MCF 10A (cell line): ENCODE data around the gene HOOK2. TPM values are rescaled to one million over a fixed set of nuclear protein-coding genes. Genes with fewer than 3 reads are reported as not detected.

ENCODE experiments used
- BruUV-seq: library from RNA; stranded (reverse); fragments of 400-500 nt; replicated peaks from 2 replicates; lab custom pipeline; 2021; lab: Mats Ljungman, UMichigan
- CTCF ChIA-PET: fragments of 300-600 bp; sonication (Branson Sonifier 250); formaldehyde crosslinking; extraction: SDS; loops from one replicate; lab custom pipeline; 2021; ENCODE audit warnings: antibody characterized with exemption, inconsistent platforms; lab: Yijun Ruan, JAX
- POLR2A ChIA-PET: fragments of 300-600, 350-650 bp; sonication (Branson Sonifier 250); formaldehyde crosslinking; extraction: SDS; loops from one replicate; lab custom pipeline; 2020; ENCODE audit warnings: antibody characterized with exemption, inconsistent platforms; lab: Yijun Ruan, JAX
- DNase-seq: peaks from one replicate; pipeline ENCODE4 v3.0.0-alpha.2; 2018; ENCODE audit not compliant: unreplicated experiment
- H3K27ac Mint-ChIP-seq: one replicate; pipeline ENCODE4 v1.8.0; 2022; ENCODE audit warnings: mild to moderate bottlenecking, low read depth, mixed read lengths; ENCODE audit not compliant: unreplicated experiment
- H3K27me3 Mint-ChIP-seq: one replicate; pipeline ENCODE4 v1.8.0; 2022; ENCODE audit warnings: mixed read lengths; ENCODE audit not compliant: insufficient read depth, unreplicated experiment
- H3K36me3 Mint-ChIP-seq: one replicate; pipeline ENCODE4 v1.8.0; 2022; ENCODE audit warnings: mild to moderate bottlenecking, moderate library complexity, mixed read lengths; ENCODE audit not compliant: insufficient read depth, unreplicated experiment
- H3K4me1 Mint-ChIP-seq: one replicate; pipeline ENCODE4 v1.8.0; 2022; ENCODE audit warnings: mixed read lengths; ENCODE audit not compliant: insufficient read depth, unreplicated experiment
- H3K4me3 Mint-ChIP-seq: one replicate; pipeline ENCODE4 v1.8.0; 2022; ENCODE audit warnings: mild to moderate bottlenecking, moderate library complexity, mixed read lengths; ENCODE audit not compliant: unreplicated experiment
- H3K9me3 Mint-ChIP-seq: one replicate; pipeline ENCODE4 v1.8.0; 2022; ENCODE audit warnings: mixed read lengths; ENCODE audit not compliant: unreplicated experiment
- CTCF ChIP-seq: fragments of 200-600 bp; IDR thresholded peaks from one replicate; pipeline ENCODE4 v1.8.0; 2022; ENCODE audit warnings: antibody characterized with exemption, mild to moderate bottlenecking; ENCODE audit not compliant: unreplicated experiment
- intact Hi-C: fragments of 100-400 bp; cut with micrococcal nuclease; formaldehyde crosslinking; loops from 2 replicates; pipeline ENCODE4 v1.14.1; 2022
- total RNA-seq: library from RNA; stranded (reverse); gene quantifications from 2 replicates; pipeline ENCODE4 v1.2.3, GENCODE V29; 2022

HOOK2 gene
- total RNA-seq, 1 experiment from 2014 or later: 31.6 TPM

GRCh38 chr19:12787458-12787857, 12.1 kb upstream of the HOOK2 start:
- Mint-ChIP-seq H3K27me3 (no peaks in the 10 kb centered on the region), H3K9me3 (no peaks in the 10 kb centered on the region), H3K36me3 (peaks cover 22% of the 10 kb centered on the region), H3K27ac (no peak overlapping the region), H3K4me3 (no peak overlapping the region), H3K4me1 (peaks cover 24% of the 10 kb centered on the region)
- DNase-seq: no peak
- ChIA-PET POLR2A (interaction anchor here (1.6 to 5.0 kb wide), 5 partner anchors 11 to 64 kb away, joined by 5 to 132 read pairs (median 11); partner anchors contain the start of genes HOOK2, PRDX2, RNASEH2A and THSD8), CTCF (interaction anchor here (0.8 to 3.3 kb wide), 4 partner anchors 10 to 178 kb away, joined by 3 to 41 read pairs (median 4); no protein-coding TSS in a partner anchor)
- intact Hi-C loops: no loop called here
- TF ChIP-seq CTCF: no peak
- BruUV-seq: no TSS peak

DNA sequence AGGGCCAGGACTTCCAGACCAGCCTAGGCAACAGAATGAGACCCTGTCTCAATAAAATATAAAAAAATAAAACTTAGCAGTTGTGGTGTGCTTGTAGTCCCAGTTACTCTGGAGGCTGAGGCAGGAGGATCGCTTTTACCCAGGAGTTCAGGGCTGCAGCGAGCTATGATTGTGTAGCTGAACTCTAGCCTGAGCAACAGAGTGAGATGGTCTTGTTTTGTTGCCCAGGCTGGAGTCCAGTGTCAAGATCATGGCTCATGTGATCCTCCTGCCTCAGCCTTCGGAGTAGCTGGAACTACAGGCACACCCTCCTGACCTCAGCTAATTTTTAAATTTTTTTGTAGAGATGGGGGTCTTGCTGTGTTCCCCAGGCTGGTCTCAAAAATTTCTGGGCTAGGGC, 11.6 kb upstream of the HOOK2 start:
- intact Hi-C loops: no loop called here
- Mint-ChIP-seq H3K9me3 (no peaks in the 10 kb centered on the region), H3K36me3 (peaks cover 17% of the 10 kb centered on the region), H3K4me1 (peaks cover 24% of the 10 kb centered on the region), H3K4me3 (no peak overlapping the region), H3K27me3 (no peaks in the 10 kb centered on the region), H3K27ac (no peak overlapping the region)
- TF ChIP-seq CTCF: no peak
- BruUV-seq: no TSS peak
- ChIA-PET POLR2A (interaction anchor here (0.6 to 5.0 kb wide), 4 partner anchors 10 to 159 kb away, joined by 3 to 132 read pairs (median 4); partner anchors contain the start of gene HOOK2), CTCF (interaction anchor here (0.8 to 3.3 kb wide), 2 partner anchors 9 to 24 kb away, joined by 3 to 41 read pairs; no protein-coding TSS in a partner anchor)
- no peak for DNase-seq

DNA sequence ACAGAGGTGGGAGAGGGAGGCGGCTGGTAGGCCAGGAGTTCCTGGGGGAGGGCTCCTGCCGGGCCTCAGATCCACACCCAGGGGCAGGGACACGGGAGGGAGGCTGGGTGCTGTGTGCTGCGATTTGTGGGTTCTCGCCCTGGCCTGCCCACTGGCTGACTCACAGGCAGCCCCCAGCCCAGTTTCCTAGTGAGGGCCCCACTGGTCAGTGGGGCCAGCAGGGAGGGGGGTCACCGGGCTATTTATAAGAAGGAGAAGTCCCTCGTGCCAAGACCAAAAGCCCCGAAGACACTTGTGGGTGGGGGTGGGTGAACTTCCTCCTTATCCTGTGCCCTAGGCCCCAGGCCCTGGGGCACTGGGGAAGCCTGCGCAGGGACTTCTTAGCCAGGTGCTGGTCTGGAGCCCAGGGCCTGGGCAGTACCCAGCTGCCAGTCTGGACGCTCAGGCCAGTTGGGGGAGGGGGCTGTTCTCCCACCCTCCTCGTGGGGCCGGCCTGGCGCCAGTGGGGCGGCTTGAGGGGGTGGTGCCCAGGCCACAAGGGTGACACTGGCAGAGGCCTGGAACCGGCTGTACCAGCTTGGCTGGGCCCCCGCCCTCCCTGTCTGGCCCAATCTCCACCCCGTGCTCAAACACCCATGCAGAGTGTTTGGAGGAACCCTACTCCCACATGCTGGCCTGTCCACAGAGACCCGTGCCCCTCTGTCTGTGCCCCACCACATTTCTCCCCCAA, 11.0 kb upstream of the HOOK2 start:
- peaks cover 11% of the 10 kb centered on the region for H3K36me3 Mint-ChIP-seq
- TF ChIP-seq CTCF: no peak
- no peak overlapping the region for H3K27ac Mint-ChIP-seq
- CTCF ChIA-PET: interaction anchor here (0.7 to 3.3 kb wide), 6 partner anchors 8 to 62 kb away, joined by 3 to 41 read pairs (median 4); no protein-coding TSS in a partner anchor
- H3K27me3 Mint-ChIP-seq: no peaks in the 10 kb centered on the region
- intact Hi-C loops: no loop called here
- POLR2A ChIA-PET: interaction anchor here (0.6 to 5.0 kb wide), 5 partner anchors 9 to 160 kb away, joined by 3 to 132 read pairs (median 3); partner anchors contain the start of gene HOOK2
- peaks cover 24% of the 10 kb centered on the region for H3K4me1 Mint-ChIP-seq
- H3K9me3 Mint-ChIP-seq: no peaks in the 10 kb centered on the region
- BruUV-seq: no TSS peak
- DNase-seq: no peak
- no peak overlapping the region for H3K4me3 Mint-ChIP-seq

DNA sequence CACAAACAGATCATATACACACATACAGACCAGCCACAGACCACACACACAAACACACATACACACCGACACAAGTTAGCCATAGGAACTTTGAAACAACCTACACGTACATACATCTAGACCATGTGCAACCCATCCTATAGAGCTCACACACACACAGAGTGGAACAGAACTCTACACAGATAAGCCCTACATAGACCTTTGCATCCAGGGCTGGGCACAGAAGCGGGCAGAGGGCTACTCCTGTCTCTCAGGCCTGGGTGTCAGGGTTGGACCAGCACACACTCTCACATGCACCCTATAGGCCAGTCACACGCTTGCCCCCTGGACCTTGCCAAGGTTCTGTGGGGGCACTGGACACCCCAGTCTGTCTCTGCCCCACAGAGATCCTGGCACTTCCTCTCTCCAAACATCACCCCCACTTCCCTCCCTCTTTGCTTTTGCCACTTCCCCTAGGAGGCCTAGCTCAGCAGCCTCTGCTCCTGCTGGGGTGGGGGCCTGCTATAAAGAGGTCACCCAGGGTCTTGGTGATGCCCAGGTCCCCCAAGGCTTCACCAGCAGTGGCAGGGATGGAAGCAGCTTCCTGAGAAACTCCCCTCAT, 10.2 kb upstream of the HOOK2 start:
- Mint-ChIP-seq H3K27ac (no peak overlapping the region), H3K4me3 (no peak overlapping the region), H3K36me3 (peaks cover 3% of the 10 kb centered on the region), H3K9me3 (no peaks in the 10 kb centered on the region), H3K4me1 (peaks cover 18% of the 10 kb centered on the region), H3K27me3 (no peaks in the 10 kb centered on the region)
- TF ChIP-seq CTCF: no peak
- ChIA-PET CTCF (interaction anchor here (0.5 to 1.5 kb wide), 6 partner anchors 9 to 1239 kb away, joined by 3 to 4 read pairs (median 4); no protein-coding TSS in a partner anchor), POLR2A (interaction anchor here (0.8 to 5.0 kb wide), 3 partner anchors 9 to 161 kb away, joined by 3 to 132 read pairs (median 6); partner anchors contain the start of gene HOOK2)
- BruUV-seq: no TSS peak
- intact Hi-C loops: no loop called here
- DNase-seq: no peak
